Fibroblast of lung (primary cell): ENCODE data around the gene TP53BP2. TPM values are rescaled to one million over a fixed set of nuclear protein-coding genes. Genes with fewer than 3 reads are reported as not detected.

ENCODE experiments used
- DNase-seq, 2 donors: peaks; one replicate each; pipeline versions ENCODE4 v3.0.0 to v3.0.0-alpha.2; 2010; ENCODE audit warnings: low read depth in 2 of 2
- H2AFZ ChIP-seq: 2 replicates; pipeline ENCODE4 v1.5.1; 2012; ENCODE audit warnings: low read length, control low read depth, inconsistent platforms
- H3K27ac ChIP-seq: 2 replicates; pipeline ENCODE4 v1.5.1; 2011; ENCODE audit warnings: low read length, control low read depth; ENCODE audit not compliant: insufficient read depth
- H3K27me3 ChIP-seq: 2 replicates; pipeline ENCODE4 v1.5.1; 2011; ENCODE audit warnings: mild to moderate bottlenecking, low read length; ENCODE audit not compliant: control insufficient read depth, insufficient read depth
- H3K36me3 ChIP-seq: 2 replicates; pipeline ENCODE4 v1.5.1; 2011; ENCODE audit warnings: low read length; ENCODE audit not compliant: control insufficient read depth, insufficient read depth
- H3K4me1 ChIP-seq: 2 replicates; pipeline ENCODE4 v1.5.1; 2011; ENCODE audit warnings: low read length; ENCODE audit not compliant: control insufficient read depth, insufficient read depth; ENCODE audit errors: extremely low read depth
- H3K4me2 ChIP-seq: 2 replicates; pipeline ENCODE4 v1.5.1; 2011; ENCODE audit warnings: low read length, control low read depth; ENCODE audit not compliant: insufficient read depth; ENCODE audit errors: extremely low read depth
- H3K4me3 ChIP-seq, 4 experiments: fragments of 200-600 bp in 1 of 4; sonication (generic) in 1 of 4; replicated peaks in 1 of 4; 2 replicates each; pipeline ENCODE4 v1.5.1; 2011 to 2016; ENCODE audit warnings: low read length in 4 of 4, low read depth in 3 of 4, mild to moderate bottlenecking in 3 of 4, control low read depth in 2 of 4, inconsistent platforms in 1 of 4, mixed read lengths in 1 of 4; ENCODE audit not compliant: insufficient read depth in 1 of 4; ENCODE audit errors: control extremely low read depth in 1 of 4
- H3K79me2 ChIP-seq: 2 replicates; pipeline ENCODE4 v1.5.1; 2012; ENCODE audit warnings: mild to moderate bottlenecking, low read length, inconsistent platforms; ENCODE audit not compliant: control insufficient read depth, insufficient read depth
- H3K9ac ChIP-seq: 2 replicates; pipeline ENCODE4 v1.5.1; 2011; ENCODE audit warnings: mild to moderate bottlenecking, low read length, control low read depth; ENCODE audit not compliant: insufficient read depth
- H3K9me3 ChIP-seq: 2 replicates; pipeline ENCODE4 v1.5.1; 2012; ENCODE audit warnings: low read depth, low read length; ENCODE audit not compliant: control insufficient read depth, insufficient read depth
- H4K20me1 ChIP-seq: 2 replicates; pipeline ENCODE4 v1.5.1; 2011; ENCODE audit warnings: low read length; ENCODE audit not compliant: control insufficient read depth, insufficient read depth; ENCODE audit errors: extremely low read depth
- EZH2 ChIP-seq: IDR thresholded peaks from 2 replicates; pipeline ENCODE4 v1.5.1; 2012; ENCODE audit warnings: low read length, control low read depth, mild to moderate bottlenecking; ENCODE audit errors: missing control alignments
- polyA plus RNA-seq, 2 donors: library from polyadenylated mRNA; depleted of rRNA in 1 of 2; stranded (reverse) in 1 of 2; unstranded in 1 of 2; fragments of >200 nt; gene quantifications; 2 replicates each; pipeline ENCODE4 v1.2.1, GENCODE V29; 2011 to 2012; ENCODE audit warnings: missing spikeins in 1 of 2
- total RNA-seq: library from RNA; depleted of rRNA; stranded (reverse); fragments of >200 nt; gene quantifications from 2 replicates; pipeline ENCODE4 v1.2.1, GENCODE V29; 2014
- TF ChIP-seq, protein P1 (sequence below), 2 donors: IDR thresholded peaks in 1 of 2; conservative IDR thresholded peaks in 1 of 2; 1 replicate in 1 of 2; 2 replicates in 1 of 2; pipeline ENCODE4 v1.5.1; 2011 to 2012; ENCODE audit warnings: low read length in 2 of 2, control low read depth in 1 of 2, inconsistent platforms in 1 of 2, low read depth in 1 of 2, mild to moderate bottlenecking in 1 of 2

The TP53BP2 gene
- total and polyA plus RNA-seq, 2 donors (not counting 1 experiment from before 2014, with no cell fraction given): 28.4 to 30.4 TPM

DNA sequence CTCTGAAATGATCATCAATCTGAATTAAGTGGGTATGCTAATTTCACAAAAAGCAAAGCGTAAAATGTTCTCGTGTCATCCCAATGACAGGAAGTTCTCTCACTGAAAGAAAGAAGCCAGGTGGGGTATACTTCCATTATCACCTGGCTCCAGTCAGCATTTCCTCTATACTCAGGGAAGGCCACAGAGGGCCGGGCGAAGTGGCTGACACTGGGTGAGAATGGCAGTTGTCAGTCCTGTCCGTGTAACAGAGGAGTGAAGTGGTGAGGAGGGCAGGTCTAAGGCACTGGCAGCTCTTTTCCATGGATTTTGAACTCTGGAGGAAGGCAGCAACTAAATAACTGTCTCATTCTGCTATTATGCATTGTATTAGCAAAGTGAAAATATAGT lies 73.0 kb downstream of the TP53BP2 start:
- no peak for DNase-seq
- TF ChIP-seq, protein P1, sequence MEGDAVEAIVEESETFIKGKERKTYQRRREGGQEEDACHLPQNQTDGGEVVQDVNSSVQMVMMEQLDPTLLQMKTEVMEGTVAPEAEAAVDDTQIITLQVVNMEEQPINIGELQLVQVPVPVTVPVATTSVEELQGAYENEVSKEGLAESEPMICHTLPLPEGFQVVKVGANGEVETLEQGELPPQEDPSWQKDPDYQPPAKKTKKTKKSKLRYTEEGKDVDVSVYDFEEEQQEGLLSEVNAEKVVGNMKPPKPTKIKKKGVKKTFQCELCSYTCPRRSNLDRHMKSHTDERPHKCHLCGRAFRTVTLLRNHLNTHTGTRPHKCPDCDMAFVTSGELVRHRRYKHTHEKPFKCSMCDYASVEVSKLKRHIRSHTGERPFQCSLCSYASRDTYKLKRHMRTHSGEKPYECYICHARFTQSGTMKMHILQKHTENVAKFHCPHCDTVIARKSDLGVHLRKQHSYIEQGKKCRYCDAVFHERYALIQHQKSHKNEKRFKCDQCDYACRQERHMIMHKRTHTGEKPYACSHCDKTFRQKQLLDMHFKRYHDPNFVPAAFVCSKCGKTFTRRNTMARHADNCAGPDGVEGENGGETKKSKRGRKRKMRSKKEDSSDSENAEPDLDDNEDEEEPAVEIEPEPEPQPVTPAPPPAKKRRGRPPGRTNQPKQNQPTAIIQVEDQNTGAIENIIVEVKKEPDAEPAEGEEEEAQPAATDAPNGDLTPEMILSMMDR (conservative IDR thresholded peaks at IDR 0.05 in 1 of 2, IDR thresholded peaks at IDR 0.05 in 1 of 2; ENCODE audit: low read depth in 1 of 2, low read length in 2 of 2): no peak
- TF ChIP-seq EZH2: no peak
- Histone ChIP-seq H3K27me3 (no peaks in the 10 kb centered on the region), H3K79me2 (peaks cover 2% of the 10 kb centered on the region), H3K27ac (no peak overlapping the region), H3K4me2 (no peak overlapping the region), H2AFZ (no peak overlapping the region), H4K20me1 (no peaks in the 10 kb centered on the region), H3K4me1 (peaks cover 40% of the 10 kb centered on the region), H3K4me3 (no peak overlapping the region), H3K9me3 (no peaks in the 10 kb centered on the region), H3K9ac (no peak overlapping the region), H3K36me3 (peaks cover 20% of the 10 kb centered on the region)

DNA sequence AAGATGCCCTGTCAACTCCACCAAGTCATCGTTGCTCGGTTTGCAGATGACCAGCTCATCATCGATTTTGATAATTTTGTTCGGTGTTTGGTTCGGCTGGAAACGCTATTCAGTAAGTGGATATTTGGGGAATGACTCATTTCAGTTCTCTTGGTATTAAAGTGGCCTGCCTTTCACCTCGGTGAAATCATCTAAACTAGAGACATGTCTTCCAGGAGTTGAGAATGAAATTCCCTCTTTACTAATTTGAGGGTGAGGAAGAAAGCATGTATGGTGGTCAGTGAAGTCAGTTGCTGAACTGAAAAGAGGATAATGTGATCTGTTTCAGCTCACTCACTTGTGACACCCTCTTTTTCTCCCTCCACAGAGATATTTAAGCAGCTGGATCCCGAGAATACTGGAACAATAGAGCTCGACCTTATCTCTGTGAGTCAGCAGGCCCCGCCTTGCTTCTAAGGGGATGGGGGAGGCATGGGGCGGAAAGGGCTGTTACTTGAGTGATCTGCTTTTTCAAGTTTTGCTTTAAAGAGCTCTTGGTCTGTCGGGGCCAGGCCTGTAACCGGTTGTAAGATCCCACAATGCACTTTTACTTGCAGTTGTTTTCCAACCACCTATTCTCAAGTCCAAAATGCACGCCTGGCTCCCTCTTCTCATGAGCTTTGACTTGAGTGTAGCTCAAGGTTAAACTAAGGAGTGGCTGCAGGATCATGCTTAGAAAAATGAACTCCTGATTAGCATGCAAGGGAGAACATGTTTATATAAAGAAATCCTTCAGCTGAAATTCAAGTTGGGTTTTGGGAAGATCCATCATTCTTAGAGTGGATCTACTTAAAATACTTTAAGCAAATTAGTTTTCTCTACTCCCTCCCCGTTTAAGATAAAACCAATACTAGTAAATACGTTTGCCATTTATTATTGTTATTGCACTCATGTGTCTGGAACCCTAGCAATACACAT lies 73.7 kb downstream of the TP53BP2 start:
- TF ChIP-seq EZH2: no peak
- Histone ChIP-seq H3K4me2 (peak overlapping the region; percentile 21), H3K9ac (no peak overlapping the region), H3K79me2 (peaks cover 2% of the 10 kb centered on the region), H3K4me1 (peaks cover 40% of the 10 kb centered on the region), H3K27me3 (no peaks in the 10 kb centered on the region), H3K4me3 (peak overlapping the region in 1 of 4 experiments; percentile 10), H3K27ac (peak overlapping the region; percentile 70), H3K9me3 (no peaks in the 10 kb centered on the region), H2AFZ (no peak overlapping the region), H4K20me1 (no peaks in the 10 kb centered on the region), H3K36me3 (peaks cover 19% of the 10 kb centered on the region)
- DNase-seq: peak; percentile 87 to 94

DNA sequence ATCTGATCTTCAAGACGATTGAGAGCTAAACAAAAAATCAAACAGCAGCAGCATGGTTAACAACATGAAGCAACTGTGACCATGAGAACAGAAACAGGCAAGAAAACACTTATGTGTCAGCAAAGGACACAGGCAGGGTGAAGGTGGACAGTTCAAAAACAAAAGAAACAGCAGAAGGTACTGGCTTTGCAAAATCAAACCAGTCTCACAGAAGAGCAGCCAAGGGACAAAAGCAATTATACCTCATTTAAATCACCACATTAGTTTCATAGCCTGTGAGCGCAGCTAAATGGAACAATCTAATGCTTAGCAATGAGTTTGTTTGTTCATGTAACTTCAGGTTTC lies 74.3 kb downstream of the TP53BP2 start:
- Histone ChIP-seq H3K4me3 (peak overlapping the region in 1 of 4 experiments; percentile 10), H3K27ac (peak overlapping the region; percentile 70), H3K9me3 (no peaks in the 10 kb centered on the region), H3K79me2 (peaks cover 2% of the 10 kb centered on the region), H4K20me1 (no peaks in the 10 kb centered on the region), H2AFZ (no peak overlapping the region), H3K4me1 (peaks cover 40% of the 10 kb centered on the region), H3K36me3 (peaks cover 19% of the 10 kb centered on the region), H3K27me3 (no peaks in the 10 kb centered on the region), H3K4me2 (peak overlapping the region; percentile 21), H3K9ac (no peak overlapping the region)
- TF ChIP-seq EZH2: no peak
- TF ChIP-seq, protein P1 (conservative IDR thresholded peaks at IDR 0.05 in 1 of 2, IDR thresholded peaks at IDR 0.05 in 1 of 2; ENCODE audit: low read depth in 1 of 2, low read length in 2 of 2): no peak
- DNase-seq: no peak
